HG02852 (cell line): ENCODE measurements around the gene PAX8.

Source experiments
- ATAC-seq: cut with Tn5 transposase; IDR thresholded peaks from one replicate; pipeline ENCODE4 v1.9.1; 2021; ENCODE audit warnings: mild to moderate bottlenecking, moderate library complexity; ENCODE audit not compliant: unreplicated experiment

Gene PAX8

DNA sequence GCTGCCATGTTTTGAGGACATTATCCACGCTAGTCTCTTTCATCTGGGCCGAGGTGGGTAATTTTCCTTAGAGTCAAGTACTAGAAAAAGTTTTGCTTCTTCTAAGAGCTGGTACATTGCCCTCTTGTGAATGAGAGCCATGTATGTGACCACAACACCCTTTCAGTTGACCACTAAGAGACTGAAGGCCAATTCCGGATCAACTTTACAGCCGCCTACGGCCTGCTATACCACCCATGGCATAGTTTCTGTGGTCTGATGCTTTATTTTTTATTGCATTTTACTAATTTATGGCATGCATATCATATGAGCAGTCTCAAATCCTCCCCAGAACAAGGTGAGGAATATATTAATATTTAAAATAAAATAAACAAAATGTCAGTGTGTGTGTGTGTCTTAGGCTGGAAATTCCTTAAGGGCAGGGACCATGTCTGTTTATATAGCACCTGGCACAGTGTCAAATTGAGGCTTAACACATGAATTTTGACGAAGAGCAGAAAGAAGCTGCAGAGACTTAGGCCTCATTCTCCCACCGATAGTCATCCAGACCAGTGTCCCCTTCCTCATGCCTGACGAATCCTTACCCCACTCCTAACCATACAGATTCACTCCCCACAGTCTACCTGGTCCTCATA lies 69.6 kb downstream of the PAX8 start:
- no peak for ATAC-seq

DNA sequence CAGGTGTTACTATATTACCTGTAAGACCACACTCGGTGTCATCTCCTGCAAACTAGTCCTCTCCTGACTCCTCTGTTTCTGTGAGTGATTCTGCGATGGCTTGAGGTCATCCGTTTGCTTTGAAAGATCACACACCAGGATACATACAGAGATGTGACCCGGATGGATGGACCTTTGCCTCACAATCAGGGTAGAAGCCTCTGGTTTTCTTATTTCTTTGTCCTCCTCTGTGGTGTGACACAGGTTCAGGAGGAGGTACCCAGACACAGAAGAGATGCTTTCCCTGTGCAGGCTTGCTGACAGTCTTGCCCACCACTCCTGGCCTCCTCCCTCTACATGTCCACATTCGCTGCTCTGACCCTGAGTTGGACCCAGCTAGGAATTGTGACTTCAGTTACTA lies 70.3 kb downstream of the PAX8 start:
- no peak for ATAC-seq

GRCh38 chr2:113207021-113207420 lies 71.7 kb downstream of the PAX8 start:
- ATAC-seq = no peak

- no peak for ATAC-seq
These were observed 72.5 kb downstream of the PAX8 start for GRCh38 chr2:113206251-113206650.

GRCh38 chr2:113203901-113204519 lies 74.7 kb downstream of the PAX8 start:
- peak; percentile 77 for ATAC-seq

GRCh38 chr2:113203217-113203530 lies 75.5 kb downstream of the PAX8 start:
- ATAC-seq = no peak

GRCh38 chr2:113202305-113203216 lies 76.2 kb downstream of the PAX8 start:
- ATAC-seq = no peak

- ATAC-seq = no peak
These were observed 77.0 kb downstream of the PAX8 start for GRCh38 chr2:113201496-113202304.

- no peak for ATAC-seq
These were observed 77.8 kb downstream of the PAX8 start for GRCh38 chr2:113200736-113201490.

GRCh38 chr2:113200236-113200635 lies 78.5 kb downstream of the PAX8 start:
- ATAC-seq = no peak

- peak; percentile 62 for ATAC-seq
These were observed 79.7 kb downstream of the PAX8 start for GRCh38 chr2:113198790-113199612.

GRCh38 chr2:113198048-113198789 lies 80.5 kb downstream of the PAX8 start:
- ATAC-seq = no peak

DNA sequence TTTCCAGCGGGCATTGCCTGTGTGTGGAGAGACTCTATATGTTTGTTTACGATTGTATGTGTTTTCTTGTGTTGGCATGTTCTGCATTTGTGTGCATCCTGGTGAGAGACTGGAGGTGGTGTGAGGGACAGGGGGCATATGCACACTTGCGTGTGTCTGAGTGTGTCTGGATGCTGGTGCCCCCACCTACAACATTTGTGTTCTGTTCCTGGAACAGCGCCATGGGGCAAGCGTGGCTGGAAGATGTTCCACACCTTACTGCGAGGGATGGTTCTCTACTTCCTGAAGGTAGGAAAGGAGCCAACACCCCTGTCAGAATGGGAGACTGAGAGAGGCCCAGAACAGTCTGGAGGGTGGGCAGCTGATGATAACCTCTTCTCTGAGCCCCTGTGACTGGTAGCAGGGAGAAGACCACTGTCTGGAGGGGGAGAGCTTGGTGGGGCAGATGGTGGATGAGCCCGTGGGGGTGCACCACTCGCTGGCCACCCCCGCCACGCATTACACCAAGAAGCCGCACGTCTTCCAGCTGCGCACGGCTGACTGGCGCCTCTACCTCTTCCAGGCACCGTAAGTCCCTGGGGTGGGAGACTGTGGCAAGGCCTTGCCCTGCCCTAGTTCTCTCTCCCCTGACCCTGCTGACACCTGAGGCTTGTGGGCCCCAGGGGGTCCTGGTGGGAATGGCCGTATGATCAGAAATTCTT lies 81.2 kb downstream of the PAX8 start:
- no peak for ATAC-seq

GRCh38 chr2:113196839-113197238 lies 81.9 kb downstream of the PAX8 start:
- ATAC-seq = no peak

- no peak for ATAC-seq
These were observed 82.7 kb downstream of the PAX8 start for GRCh38 chr2:113195923-113196501.

- no peak for ATAC-seq
These were observed 86.1 kb downstream of the PAX8 start for GRCh38 chr2:113192459-113193100.

DNA sequence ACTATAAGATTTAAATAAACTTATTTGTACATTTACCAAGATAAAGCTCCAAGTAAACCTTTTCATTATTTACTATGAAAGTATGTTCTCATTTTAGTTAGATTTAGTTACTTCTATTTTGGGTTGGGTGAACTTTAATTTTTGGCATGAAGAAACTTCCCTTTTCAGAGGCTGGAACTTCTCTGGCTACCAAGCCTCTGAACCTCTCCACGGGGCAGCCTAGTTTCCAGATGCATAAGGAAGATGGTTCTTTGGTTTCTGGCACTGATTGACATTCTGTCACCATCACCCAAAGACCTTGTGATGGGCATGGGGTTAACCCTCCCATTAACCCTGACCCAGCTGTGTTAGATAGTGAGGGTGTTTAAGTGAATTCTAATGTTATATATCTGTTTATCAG lies 87.8 kb downstream of the PAX8 start:
- no peak for ATAC-seq
